MM.1S (cell line): ENCODE measurements around the gene KCND2.

ENCODE experiments used
- DNase-seq: peaks from one replicate; pipeline ENCODE4 v3.0.0-alpha.2; 2015
- H2AFZ ChIP-seq: fragments of 300-600 bp; sonication (generic); 2 replicates; pipeline ENCODE4 v1.6.0; 2016; ENCODE audit warnings: antibody characterized with exemption, low read length
- H3F3A ChIP-seq: fragments of 300-600 bp; sonication (generic); 2 replicates; pipeline ENCODE4 v1.6.1; 2016; ENCODE audit warnings: mild to moderate bottlenecking, antibody characterized with exemption, low read length, moderate library complexity, mixed read lengths; ENCODE audit not compliant: insufficient read depth
- H3K27ac ChIP-seq: fragments of 300-600 bp; sonication (generic); 2 replicates; pipeline ENCODE4 v1.5.1; 2016; ENCODE audit warnings: mild to moderate bottlenecking, low read length
- H3K27me3 ChIP-seq: fragments of 300-600 bp; sonication (generic); replicated peaks from 2 replicates; pipeline ENCODE4 v1.6.0; 2016; ENCODE audit warnings: low read length; ENCODE audit not compliant: insufficient read depth
- H3K36me3 ChIP-seq: fragments of 300-600 bp; sonication (generic); replicated peaks from 2 replicates; pipeline ENCODE4 v1.6.1; 2016; ENCODE audit warnings: mild to moderate bottlenecking, low read length, mixed read lengths; ENCODE audit not compliant: insufficient read depth
- H3K4me1 ChIP-seq: fragments of 300-600 bp; sonication (generic); 2 replicates; pipeline ENCODE4 v1.6.1; 2016; ENCODE audit warnings: low read length, mixed read lengths
- H3K4me2 ChIP-seq: fragments of 300-600 bp; sonication (generic); 2 replicates; pipeline ENCODE4 v1.6.0; 2016; ENCODE audit warnings: low read depth, low read length
- H3K4me3 ChIP-seq: fragments of 300-600 bp; sonication (generic); 2 replicates; pipeline ENCODE4 v1.5.1; 2016; ENCODE audit warnings: low read length, mixed read lengths
- H3K79me2 ChIP-seq: fragments of 300-600 bp; sonication (generic); 2 replicates; pipeline ENCODE4 v1.6.1; 2016; ENCODE audit warnings: mixed run types, low read length, mixed read lengths
- H3K9ac ChIP-seq: fragments of 300-600 bp; sonication (generic); 2 replicates; pipeline ENCODE4 v1.6.1; 2016; ENCODE audit warnings: low read length, mixed read lengths
- H3K9me2 ChIP-seq: fragments of 300-600 bp; sonication (generic); replicated peaks from 2 replicates; pipeline ENCODE4 v1.6.1; 2016; ENCODE audit warnings: mild to moderate bottlenecking, low read length, mixed read lengths; ENCODE audit not compliant: insufficient read depth
- H3K9me3 ChIP-seq: fragments of 300-600 bp; sonication (generic); replicated peaks from 2 replicates; pipeline ENCODE4 v1.6.1; 2016; ENCODE audit warnings: mild to moderate bottlenecking, low read length, mixed read lengths; ENCODE audit not compliant: insufficient read depth
- H4K20me1 ChIP-seq: fragments of 300-600 bp; sonication (generic); 2 replicates; pipeline ENCODE4 v1.6.1; 2016; ENCODE audit warnings: mild to moderate bottlenecking, low read length, moderate library complexity, mixed read lengths; ENCODE audit not compliant: insufficient read depth
- CTCF ChIP-seq: fragments of 300-600 bp; sonication (generic); IDR thresholded peaks from 2 replicates; pipeline ENCODE4 v1.5.1; 2016; ENCODE audit warnings: antibody characterized with exemption, low read length, mixed read lengths
- EZH2 ChIP-seq: fragments of 300-600 bp; sonication (generic); optimal IDR thresholded peaks from 2 replicates; pipeline ENCODE3; 2017; ENCODE audit warnings: low read depth, mild to moderate bottlenecking, antibody characterized with exemption, low read length, mixed read lengths
- EZH2phosphoT487 ChIP-seq: fragments of 300-600 bp; sonication (generic); IDR thresholded peaks from 2 replicates; pipeline ENCODE4 v1.6.1; 2018; ENCODE audit warnings: antibody characterized with exemption, low read length

KCND2 gene

GRCh38 chr7:120395526-120396019, 122.6 kb downstream of the KCND2 start:
- TF ChIP-seq CTCF (no peak), EZH2phosphoT487 (no peak), EZH2 (no peak)
- Histone ChIP-seq H3K4me3 (no peak overlapping the region), H3K36me3 (no peaks in the 10 kb centered on the region), H4K20me1 (no peaks in the 10 kb centered on the region), H3F3A (peaks cover 1% of the 10 kb centered on the region), H3K27ac (no peak overlapping the region), H2AFZ (no peak overlapping the region), H3K4me1 (peaks cover 12% of the 10 kb centered on the region), H3K27me3 (no peaks in the 10 kb centered on the region), H3K9me3 (no peaks in the 10 kb centered on the region), H3K9me2 (no peaks in the 10 kb centered on the region), H3K4me2 (no peak overlapping the region), H3K79me2 (no peaks in the 10 kb centered on the region), H3K9ac (no peak overlapping the region)
- no peak for DNase-seq

GRCh38 chr7:120398284-120399000, 125.5 kb downstream of the KCND2 start:
- peaks cover 34% of the 10 kb centered on the region for H3K4me1 ChIP-seq
- no peak overlapping the region for H3K4me2 ChIP-seq
- DNase-seq = no peak
- no peaks in the 10 kb centered on the region for H3K79me2 ChIP-seq
- no peaks in the 10 kb centered on the region for H3K9me2 ChIP-seq
- no peaks in the 10 kb centered on the region for H4K20me1 ChIP-seq
- H3K4me3 ChIP-seq = no peak overlapping the region
- no peaks in the 10 kb centered on the region for H3K27me3 ChIP-seq
- peaks cover 16% of the 10 kb centered on the region for H3F3A ChIP-seq
- no peak overlapping the region for H2AFZ ChIP-seq
- TF ChIP-seq EZH2 = no peak
- no peak for TF ChIP-seq EZH2phosphoT487
- no peak for TF ChIP-seq CTCF
- no peaks in the 10 kb centered on the region for H3K9me3 ChIP-seq
- no peak overlapping the region for H3K9ac ChIP-seq
- no peak overlapping the region for H3K27ac ChIP-seq
- H3K36me3 ChIP-seq = no peaks in the 10 kb centered on the region

GRCh38 chr7:120400806-120401455, 128.0 kb downstream of the KCND2 start:
- no peaks in the 10 kb centered on the region for H3K36me3 ChIP-seq
- H3K4me1 ChIP-seq = peaks cover 28% of the 10 kb centered on the region
- peak overlapping the region; percentile 18; the same call in 1 of the 2 replicates for H2AFZ ChIP-seq
- peaks cover 16% of the 10 kb centered on the region for H3F3A ChIP-seq
- no peak overlapping the region for H3K4me3 ChIP-seq
- no peaks in the 10 kb centered on the region for H3K27me3 ChIP-seq
- peak overlapping the region; percentile 24; the same call in 1 of the 2 replicates for H3K4me2 ChIP-seq
- H3K9me3 ChIP-seq = no peaks in the 10 kb centered on the region
- H3K9ac ChIP-seq = no peak overlapping the region
- DNase-seq = no peak
- TF ChIP-seq CTCF = no peak
- no peak for TF ChIP-seq EZH2
- TF ChIP-seq EZH2phosphoT487 = no peak
- H3K9me2 ChIP-seq = no peaks in the 10 kb centered on the region
- H3K79me2 ChIP-seq = no peaks in the 10 kb centered on the region
- no peaks in the 10 kb centered on the region for H4K20me1 ChIP-seq
- H3K27ac ChIP-seq = peak overlapping the region; percentile 4; the same call in 1 of the 2 replicates
